Gastroesophageal sphincter (tissue), 3 donors: ENCODE measurements around the gene ZNF69.

Experiments
- POLR2A ChIP-seq, 2 donors: fragments of 450-650 bp; IDR thresholded peaks; one replicate each; pipeline ENCODE4 v1.6.1; 2017; ENCODE audit warnings: antibody characterized with exemption in 2 of 2, mild to moderate bottlenecking in 2 of 2, moderate library complexity in 1 of 2
- TF ChIP-seq, protein P1 (sequence below), 4 experiments: fragments of 200-600 bp in 2 of 4; fragments of 450-650 bp in 2 of 4; sonication (generic) in 1 of 4; IDR thresholded peaks; one replicate each; pipeline ENCODE4 v1.5.1; 2017 to 2019; ENCODE audit warnings: antibody characterized with exemption in 4 of 4, mild to moderate bottlenecking in 2 of 4, moderate library complexity in 2 of 4

DNA sequence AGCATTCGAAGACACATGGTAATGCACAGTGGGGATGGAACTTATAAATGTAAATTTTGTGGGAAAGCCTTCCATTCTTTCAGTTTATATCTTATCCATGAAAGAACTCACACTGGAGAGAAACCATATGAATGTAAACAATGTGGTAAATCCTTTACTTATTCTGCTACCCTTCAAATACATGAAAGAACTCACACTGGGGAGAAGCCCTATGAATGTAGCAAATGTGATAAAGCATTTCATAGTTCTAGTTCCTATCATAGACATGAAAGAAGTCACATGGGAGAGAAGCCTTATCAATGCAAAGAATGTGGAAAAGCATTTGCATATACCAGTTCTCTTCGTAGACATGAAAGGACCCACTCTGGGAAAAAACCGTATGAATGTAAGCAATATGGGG lies 61.1 kb downstream of the ZNF69 start:
- TF ChIP-seq, protein P1, sequence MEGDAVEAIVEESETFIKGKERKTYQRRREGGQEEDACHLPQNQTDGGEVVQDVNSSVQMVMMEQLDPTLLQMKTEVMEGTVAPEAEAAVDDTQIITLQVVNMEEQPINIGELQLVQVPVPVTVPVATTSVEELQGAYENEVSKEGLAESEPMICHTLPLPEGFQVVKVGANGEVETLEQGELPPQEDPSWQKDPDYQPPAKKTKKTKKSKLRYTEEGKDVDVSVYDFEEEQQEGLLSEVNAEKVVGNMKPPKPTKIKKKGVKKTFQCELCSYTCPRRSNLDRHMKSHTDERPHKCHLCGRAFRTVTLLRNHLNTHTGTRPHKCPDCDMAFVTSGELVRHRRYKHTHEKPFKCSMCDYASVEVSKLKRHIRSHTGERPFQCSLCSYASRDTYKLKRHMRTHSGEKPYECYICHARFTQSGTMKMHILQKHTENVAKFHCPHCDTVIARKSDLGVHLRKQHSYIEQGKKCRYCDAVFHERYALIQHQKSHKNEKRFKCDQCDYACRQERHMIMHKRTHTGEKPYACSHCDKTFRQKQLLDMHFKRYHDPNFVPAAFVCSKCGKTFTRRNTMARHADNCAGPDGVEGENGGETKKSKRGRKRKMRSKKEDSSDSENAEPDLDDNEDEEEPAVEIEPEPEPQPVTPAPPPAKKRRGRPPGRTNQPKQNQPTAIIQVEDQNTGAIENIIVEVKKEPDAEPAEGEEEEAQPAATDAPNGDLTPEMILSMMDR (IDR thresholded peaks at IDR 0.05), result no peak
- TF ChIP-seq POLR2A (IDR thresholded peaks at IDR 0.05), result no peak
